ENCODE results near the gene HBB. TPM values are rescaled to one million over a fixed set of nuclear protein-coding genes. Genes with fewer than 3 reads are reported as not detected.

Gene HBB
- total RNA-seq, 1 donor from 2014 or later, result 16,523 TPM

- intact Hi-C loops (cut with DNase I), result no loop called here
- no peak for ATAC-seq
- no peak for DNase-seq (ENCODE audit: low spot score)
These were observed 48.6 kb downstream of the HBB start for GRCh38 chr11:5178046-5178837.

Other genes starting within 250 kb of the HBB start
- not detected for gene OR51L1, start 232.2 kb downstream of the HBB start, total RNA-seq
- gene OR52J3, start 180.5 kb downstream of the HBB start, total RNA-seq, result not detected
- gene OR52E2, start 167.4 kb downstream of the HBB start, total RNA-seq, result not detected
- gene OR52E1, start 157.5 kb downstream of the HBB start, total RNA-seq, result not detected
- gene OR52A5, start 88.7 kb downstream of the HBB start, total RNA-seq, result not detected
- not detected for gene OR52A1, start 72.3 kb downstream of the HBB start, total RNA-seq
- gene OR51V1, start 26.4 kb downstream of the HBB start, total RNA-seq, result not detected
- gene HBD, start 7.4 kb upstream of the HBB start, total RNA-seq, result 38.4 TPM
- gene HBG1, start 22.8 kb upstream of the HBB start, total RNA-seq, result 5.3 TPM
- gene HBG2, start 27.7 kb upstream of the HBB start, total RNA-seq, result 6.1 TPM
- gene HBE1, start 42.9 kb upstream of the HBB start, total RNA-seq, result not detected
- gene OR51B4, start 74.9 kb upstream of the HBB start, total RNA-seq, result 0.40 TPM
- gene OR51B2, start 97.2 kb upstream of the HBB start, total RNA-seq, result 0.40 TPM
- 1.4 TPM for gene OR51B5, start 116.5 kb upstream of the HBB start, total RNA-seq
- gene OR51B6, start 124.4 kb upstream of the HBB start, total RNA-seq, result not detected
- not detected for gene OR51M1, start 156.7 kb upstream of the HBB start, total RNA-seq
- not detected for gene OR51Q1, start 195.0 kb upstream of the HBB start, total RNA-seq
- gene OR51I1, start 214.4 kb upstream of the HBB start, total RNA-seq, result not detected
- not detected for gene OR51I2, start 222.3 kb upstream of the HBB start, total RNA-seq

Measured in sciatic nerve (tissue), 2 donors.